Esophagus squamous epithelium (tissue), 4 donors: ENCODE results near the gene UVRAG.
"Not testable (repeated sequence)": the region's sequence is repeated elsewhere in the genome, so short reads cannot be mapped to it uniquely, and the experiment has no call there.

ENCODE experiments used
- CTCF ChIP-seq, 6 experiments: fragments of 450-650 bp in 4 of 6; fragments of 200-600 bp in 2 of 6; sonication (generic) in 2 of 6; IDR thresholded peaks; one replicate each; pipeline ENCODE4 v1.5.1; 2016 to 2019; ENCODE audit warnings: antibody characterized with exemption in 6 of 6, mild to moderate bottlenecking in 4 of 6, moderate library complexity in 4 of 6
- POLR2A ChIP-seq, 4 donors: fragments of 450-650 bp; IDR thresholded peaks; one replicate each; pipeline ENCODE4 v1.6.1; 2017; ENCODE audit warnings: antibody characterized with exemption in 4 of 4, mild to moderate bottlenecking in 4 of 4, moderate library complexity in 3 of 4

DNA sequence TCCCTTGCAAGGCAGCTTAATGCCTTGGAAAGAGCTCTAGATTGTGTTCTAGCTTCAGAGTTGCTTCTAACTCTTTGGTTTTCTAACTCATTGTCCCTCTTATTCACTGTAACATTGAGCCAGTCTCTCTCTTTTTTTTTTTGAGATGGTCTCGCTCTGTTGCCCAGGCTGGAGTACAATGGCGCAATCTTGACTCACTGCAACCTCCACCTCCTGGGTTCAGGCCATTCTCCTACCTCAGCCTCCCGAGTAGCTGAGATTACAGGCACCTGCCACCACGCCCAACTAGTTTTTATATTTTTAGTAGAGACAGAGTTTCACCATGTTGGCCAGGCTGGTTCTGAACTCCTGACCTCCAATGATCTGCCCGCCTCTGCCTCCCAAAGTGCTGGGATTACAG lies 266.1 kb downstream of the UVRAG start:
- TF ChIP-seq CTCF, POLR2A (IDR thresholded peaks at IDR 0.05): not testable (repeated sequence)
